Stimulated activated CD4-positive, alpha-beta T cell treated with anti-CD3 and anti-CD28 coated beads, Interleukin-4, amount 100 ng/mL, for 1 hour (primary cell): ENCODE measurements around the gene CTNNBL1.
"Not testable (repeated sequence)": the region's sequence is repeated elsewhere in the genome, so short reads cannot be mapped to it uniquely, and the experiment has no call there.

Source experiments
- DNase-seq: peaks from one replicate; pipeline ENCODE4 v3.0.0-alpha.2; 2020

CTNNBL1 gene

DNA sequence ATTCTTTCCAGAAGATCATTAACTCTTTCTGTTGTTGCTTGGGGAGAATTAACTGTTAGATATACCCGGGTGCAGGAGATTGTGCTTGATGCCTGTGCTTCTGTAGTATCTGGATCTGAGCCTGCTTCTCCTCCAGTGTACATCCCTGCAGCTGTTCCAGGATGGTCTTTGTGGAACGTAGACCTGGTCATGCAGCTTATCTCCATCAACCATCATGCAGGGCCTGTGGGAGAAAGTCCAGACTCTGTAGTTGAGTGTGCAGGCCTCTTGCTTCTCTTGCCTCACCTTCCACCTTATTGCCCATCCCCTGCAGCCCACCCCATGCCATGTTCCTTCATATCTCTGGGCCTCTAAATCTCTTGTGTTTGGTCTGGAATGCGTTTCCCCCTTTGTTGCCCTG is 133.8 kb downstream of the CTNNBL1 start:
- DNase-seq = no peak

- DNase-seq = no peak
Observed at GRCh38 chr20:37828684-37829083, 134.9 kb downstream of the CTNNBL1 start.

GRCh38 chr20:37829128-37829527 is 135.3 kb downstream of the CTNNBL1 start:
- no peak for DNase-seq

DNA sequence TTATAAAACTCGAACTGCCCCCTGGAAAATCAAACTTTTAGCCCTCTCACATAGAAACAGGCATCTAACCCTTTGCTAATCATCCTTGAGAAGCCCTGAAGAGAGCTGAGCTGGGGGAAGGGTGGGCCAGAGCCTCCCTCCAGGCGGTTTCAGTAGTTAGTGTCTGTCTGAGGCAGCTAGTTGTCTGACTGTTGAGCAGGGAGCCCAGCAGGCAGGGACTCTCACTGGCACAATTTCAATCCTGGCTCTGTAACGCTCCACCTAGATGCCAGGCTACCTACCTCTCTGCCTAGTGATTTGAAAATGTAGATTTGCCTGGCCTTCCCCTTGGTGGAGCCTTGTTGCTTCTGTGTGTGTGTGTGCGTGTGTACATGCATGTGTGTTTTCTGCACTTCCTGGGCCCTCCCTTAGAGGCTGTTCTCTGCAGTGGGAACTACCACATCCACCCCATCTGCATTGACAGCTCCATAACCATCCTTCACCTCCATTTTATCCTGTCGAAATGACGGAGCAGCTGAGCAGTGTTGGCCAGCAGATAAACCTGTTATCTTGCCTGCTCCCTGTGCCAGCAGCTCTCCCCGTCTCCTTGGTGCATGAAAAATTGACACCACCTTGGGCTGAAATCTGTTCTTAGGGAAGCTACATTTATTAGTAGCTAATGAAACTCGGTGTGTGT is 139.5 kb downstream of the CTNNBL1 start:
- no peak for DNase-seq

DNA sequence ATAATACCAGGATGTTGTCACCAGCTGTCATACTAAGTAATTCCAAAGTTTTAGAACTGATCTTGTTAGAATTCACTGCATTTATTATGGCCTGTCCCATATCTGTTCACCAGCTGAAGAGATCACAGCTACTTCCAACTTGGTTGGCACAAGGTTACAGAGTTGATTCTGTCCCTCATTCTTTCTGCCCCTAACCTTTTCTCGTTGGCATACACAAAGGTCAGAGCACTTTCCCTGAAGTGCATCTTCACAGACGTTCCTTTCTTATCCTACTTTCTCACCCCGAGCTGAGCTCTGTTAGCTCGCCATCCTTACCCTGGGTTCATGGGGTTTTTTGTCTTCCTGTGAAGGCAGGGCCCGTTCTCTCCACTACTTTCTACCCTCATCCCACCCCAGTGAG is 143.1 kb downstream of the CTNNBL1 start:
- DNase-seq = no peak

DNA sequence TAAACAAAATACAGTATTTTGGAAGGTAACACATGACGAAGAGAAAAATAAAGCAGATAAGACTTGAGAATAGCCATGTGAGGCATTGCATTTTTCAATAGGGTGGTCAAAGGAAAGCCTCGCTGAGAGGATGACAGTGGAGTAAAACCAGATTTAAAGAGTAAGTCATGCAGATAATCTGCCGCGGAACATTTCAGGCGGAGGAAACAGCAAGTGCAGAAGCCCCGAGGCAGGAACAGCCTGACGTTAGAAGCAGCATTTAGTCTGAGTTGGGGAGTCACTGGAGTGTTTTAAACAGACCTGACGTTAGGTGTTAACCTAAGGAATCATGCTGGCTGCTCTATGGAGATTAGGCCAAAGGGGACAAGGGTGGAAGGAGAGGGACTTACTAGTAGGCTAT is 144.1 kb downstream of the CTNNBL1 start:
- DNase-seq = no peak

DNA sequence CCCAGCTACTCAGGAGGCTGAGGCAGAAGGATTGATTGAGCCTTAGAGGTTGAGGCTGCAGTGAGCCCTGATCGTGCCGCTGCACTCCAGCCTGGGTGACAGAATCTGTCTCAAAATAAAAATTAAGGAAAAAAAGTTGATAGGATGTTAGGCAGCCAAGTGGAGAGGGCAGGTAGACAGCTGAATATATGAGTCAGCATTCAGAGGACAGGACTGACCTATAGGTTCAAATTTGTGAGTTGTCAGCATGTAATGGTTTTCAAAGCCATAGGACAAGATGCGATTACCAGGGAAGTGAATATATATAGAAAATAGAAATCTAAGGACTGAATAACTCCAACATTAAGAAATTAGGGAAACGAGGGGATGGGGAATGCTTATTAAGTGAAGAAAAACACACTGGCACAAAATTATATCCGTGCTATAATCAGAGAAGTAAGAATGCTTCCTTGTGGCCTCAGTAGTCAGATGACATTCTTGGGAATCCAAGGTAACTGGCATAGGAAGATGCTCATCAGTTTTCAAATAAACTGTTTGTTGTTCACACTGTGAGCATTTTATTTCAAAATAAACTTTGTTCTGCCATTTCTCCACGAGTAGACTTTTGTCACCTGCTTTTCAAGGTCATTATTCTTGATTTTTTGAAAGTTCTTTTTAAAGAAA is 145.1 kb downstream of the CTNNBL1 start:
- no peak for DNase-seq

DNA sequence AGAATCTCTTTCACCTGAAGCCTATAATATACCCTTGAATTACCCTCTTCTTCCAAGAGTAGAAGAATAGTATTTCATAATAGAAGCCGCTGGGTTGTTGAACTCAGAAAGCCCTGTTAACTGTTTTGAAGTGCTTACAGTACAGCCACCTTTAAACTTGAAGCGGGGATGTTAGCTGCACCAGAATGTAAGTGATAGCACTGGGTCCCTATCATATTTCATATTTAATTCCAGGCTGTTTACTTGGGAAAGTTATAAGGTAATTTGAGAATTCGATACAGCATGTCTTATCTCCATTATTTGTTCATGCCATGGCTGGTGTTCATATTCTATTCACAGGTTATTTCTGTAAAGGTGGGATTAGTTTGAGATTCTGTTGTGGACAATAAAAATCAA is 145.6 kb downstream of the CTNNBL1 start:
- no peak for DNase-seq

GRCh38 chr20:37839955-37840354 is 146.1 kb downstream of the CTNNBL1 start:
- no peak for DNase-seq

DNA sequence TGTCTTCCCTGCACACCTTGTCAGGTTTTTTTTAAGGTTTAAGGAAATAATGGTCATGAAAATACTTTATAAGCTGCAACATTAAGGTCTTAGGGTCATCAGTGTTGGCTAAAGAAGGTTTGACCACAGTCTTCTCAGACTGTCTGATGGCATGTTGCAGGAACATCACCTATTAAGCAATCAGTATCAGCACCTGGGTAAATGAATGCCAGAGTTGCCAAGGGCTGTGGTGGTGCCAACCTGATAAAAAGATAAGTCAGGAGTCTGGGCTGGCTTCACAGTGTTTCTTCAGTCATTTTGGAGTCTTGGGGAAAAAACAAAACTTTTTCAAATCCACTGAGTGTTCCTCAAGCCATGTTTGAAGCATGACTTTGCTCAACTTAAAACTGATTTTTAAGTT is 147.6 kb downstream of the CTNNBL1 start:
- DNase-seq = no peak

GRCh38 chr20:37841971-37842370 is 148.1 kb downstream of the CTNNBL1 start:
- DNase-seq = no peak

DNA sequence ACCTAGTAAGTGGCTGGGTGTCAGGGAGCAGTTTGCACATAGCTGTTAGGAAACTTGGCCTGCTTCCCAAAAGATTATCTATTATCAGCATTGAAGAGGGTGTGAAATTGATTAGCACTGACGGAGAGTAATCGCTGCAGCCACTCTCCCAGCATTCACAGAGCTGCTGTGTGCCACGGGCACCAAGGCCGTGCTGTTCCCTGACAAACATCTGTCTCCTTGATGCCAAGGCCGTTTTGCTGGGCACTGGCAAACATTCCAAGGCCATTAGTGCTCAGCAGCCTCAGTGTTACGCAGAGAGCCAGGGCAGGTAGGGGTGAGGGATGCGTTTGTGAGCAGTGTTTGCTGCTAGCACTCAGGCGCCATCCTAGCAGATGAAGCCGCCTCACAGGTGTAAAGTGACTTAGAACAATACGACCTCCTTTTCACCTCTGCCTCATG is 151.4 kb downstream of the CTNNBL1 start:
- no peak for DNase-seq

DNA sequence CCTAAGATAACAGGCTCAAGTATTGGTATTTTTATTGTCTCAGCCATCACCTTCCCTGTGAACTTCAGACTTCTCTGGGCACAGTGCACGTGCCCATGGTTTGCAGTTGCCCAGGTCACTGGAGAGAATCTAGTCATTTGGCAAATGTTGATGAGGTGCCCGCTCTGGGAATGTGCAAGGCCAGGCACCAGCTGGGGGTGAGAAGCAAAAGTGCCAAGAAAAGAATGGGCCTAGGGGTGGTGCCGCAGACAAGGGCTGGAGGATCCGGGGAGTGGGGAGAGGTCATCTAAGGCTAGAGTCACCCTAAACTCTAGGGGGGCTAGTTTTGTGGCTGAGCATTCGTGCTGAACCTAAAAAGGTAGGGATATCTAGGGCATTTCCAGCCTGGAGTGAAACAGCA is 152.0 kb downstream of the CTNNBL1 start:
- no peak for DNase-seq

DNA sequence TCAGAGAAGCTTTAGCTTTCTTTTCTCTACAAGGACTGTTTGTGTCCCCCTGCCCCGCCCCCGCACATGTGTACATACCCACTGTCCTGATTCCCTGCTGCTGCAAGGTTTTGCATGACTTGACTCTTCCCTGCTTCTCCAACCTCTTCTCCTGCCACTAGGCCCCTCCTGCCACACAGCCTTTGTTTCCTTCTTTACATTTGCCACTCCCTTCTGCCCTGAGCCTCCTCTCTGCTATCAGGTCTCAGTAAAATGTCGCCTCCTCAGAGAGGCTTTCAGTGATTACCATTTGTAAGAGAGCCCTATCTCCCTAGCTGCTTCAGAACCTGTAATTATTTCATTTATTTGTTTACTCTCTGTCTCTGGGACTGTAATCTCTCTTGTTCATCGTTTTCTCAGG is 152.7 kb downstream of the CTNNBL1 start:
- no peak for DNase-seq

GRCh38 chr20:37848706-37849105 is 154.9 kb downstream of the CTNNBL1 start:
- no peak for DNase-seq

DNA sequence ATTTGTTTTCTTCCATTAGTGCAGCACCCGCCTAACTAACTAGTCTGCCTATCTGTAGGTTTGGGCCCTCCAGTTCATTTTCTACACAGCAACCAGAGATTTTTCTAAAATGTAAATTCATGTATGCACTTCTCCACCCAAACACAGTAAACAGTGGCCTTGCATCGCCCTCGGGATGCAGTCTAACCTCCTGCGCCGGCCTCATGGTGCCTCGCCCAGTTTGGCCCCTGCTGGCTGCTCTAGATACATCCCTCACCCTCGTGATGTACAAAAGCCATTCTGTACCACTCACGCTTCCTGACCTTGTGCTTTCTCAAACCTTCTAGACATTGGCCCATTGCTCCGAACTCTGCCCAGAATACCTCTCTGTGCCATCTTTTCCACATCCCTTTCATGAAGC is 155.3 kb downstream of the CTNNBL1 start:
- DNase-seq = no peak

- DNase-seq = no peak
Observed at GRCh38 chr20:37849566-37849965, 155.7 kb downstream of the CTNNBL1 start.

DNA sequence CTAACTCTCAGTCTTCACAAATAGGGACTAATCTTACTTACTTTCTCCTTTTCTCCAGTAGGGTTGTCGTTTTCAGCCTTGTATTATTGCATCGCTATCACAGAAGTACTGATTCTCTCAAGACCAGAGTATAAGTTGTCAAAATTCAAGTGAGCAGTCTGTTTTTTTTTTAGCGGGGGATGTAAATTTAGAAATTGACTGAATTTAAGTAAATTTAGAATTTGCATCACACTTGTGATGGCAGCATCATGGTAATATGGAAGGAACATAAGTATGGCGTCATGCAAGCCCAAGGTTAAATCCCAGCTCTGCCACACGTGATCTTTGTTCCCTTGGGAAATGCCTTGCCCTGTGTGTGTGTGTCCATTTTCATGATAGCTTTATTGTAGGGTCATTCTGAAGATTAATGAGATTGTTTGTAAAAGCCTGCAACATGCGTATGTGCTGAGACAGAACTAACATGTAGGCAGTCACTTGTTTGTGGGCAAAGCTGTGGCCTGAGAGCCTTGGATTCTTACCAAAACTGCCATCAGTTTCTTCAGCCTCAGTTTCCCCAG is 156.3 kb downstream of the CTNNBL1 start:
- no peak for DNase-seq

GRCh38 chr20:37850724-37851355 is 157.0 kb downstream of the CTNNBL1 start:
- DNase-seq = no peak

GRCh38 chr20:37852666-37853065 is 158.8 kb downstream of the CTNNBL1 start:
- no peak for DNase-seq

DNA sequence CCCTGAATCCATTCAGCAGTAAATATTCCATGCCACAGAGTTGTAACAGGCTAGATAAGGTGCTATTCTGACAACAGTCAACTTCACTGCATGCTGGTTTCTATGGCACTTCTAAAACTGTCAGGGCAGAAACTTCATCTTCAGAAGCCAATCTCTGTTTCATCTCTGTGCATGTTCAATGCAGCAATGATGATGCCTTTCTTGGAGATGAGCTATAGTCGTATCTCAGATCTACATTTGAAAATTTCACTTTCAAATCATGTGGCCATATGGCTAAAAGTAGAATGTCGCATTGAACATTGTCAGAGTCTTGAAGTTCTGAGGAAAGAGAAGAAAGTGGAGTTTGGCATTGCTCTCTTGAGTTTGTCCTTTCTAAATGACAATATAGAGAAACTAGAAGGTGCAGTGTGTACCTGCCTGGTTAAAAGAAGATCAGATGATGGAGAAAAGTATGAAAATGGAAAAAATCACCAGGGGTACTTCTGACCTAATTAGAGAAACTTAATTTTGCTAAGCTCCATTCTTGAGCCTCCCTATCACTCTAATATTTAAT is 160.1 kb downstream of the CTNNBL1 start:
- DNase-seq = no peak

DNA sequence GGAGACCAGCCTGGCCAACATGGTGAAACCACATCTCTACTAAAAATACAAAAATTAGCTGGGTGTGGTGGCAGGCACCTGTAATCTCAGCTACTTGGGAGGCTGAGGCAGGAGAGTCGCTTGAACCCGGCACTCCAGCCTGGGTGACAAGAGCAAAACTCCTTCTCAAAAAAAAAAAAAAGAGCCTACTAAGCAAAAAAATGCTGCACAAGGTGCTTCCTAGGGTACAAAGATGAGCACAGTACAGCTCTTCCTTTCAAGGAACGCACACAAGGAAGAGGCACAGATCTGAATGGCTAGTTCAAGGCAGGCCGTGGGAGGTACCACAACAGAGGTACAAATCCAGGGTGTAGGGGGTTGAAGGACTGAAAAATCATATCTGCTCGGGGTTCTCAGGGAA is 162.2 kb downstream of the CTNNBL1 start:
- DNase-seq = not testable (repeated sequence)

- no peak for DNase-seq
Observed at GRCh38 chr20:37856932-37857660, 163.3 kb downstream of the CTNNBL1 start.
